ENCODE results near the gene SLC8A2. TPM values are rescaled to one million over a fixed set of nuclear protein-coding genes. Genes with fewer than 3 reads are reported as not detected.
"Not testable (repeated sequence)": the region's sequence is repeated elsewhere in the genome, so short reads cannot be mapped to it uniquely, and the experiment has no call there.

The SLC8A2 gene
- total RNA-seq, 4 donors from 2014 or later, result 6.2 to 18.7 (median 10.4) TPM

DNA sequence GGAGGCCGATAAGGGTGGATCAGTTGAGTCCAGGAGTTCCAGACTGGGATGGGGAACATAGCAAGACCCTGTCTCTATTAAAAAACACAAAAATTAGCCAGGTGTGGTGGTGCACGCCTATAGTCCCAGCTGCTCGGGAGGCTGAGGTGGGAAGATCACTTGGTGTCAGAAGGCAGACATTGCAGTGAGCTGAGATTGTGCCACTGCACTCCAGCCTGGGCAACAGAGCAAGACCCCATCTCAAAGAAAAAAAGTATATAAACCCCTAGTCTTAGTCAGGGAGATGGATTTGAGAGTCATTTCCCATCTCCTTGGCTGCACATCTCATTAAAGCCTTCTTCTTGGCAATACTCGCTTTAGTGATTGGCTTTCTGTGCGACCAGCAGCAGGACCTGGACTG is 87.8 kb downstream of the SLC8A2 start:
- H3K36me3 ChIP-seq, result peaks cover 26 to 38% (median 36%) of the 10 kb centered on the region in 4 donors
- H3K27ac ChIP-seq (replicated peaks in 1 of 4); H3K4me3 ChIP-seq; H3K9me3 ChIP-seq; H3K27me3 ChIP-seq; H3K4me1 ChIP-seq; DNase-seq (ENCODE audit: extremely low spot score); intact Hi-C loops (cut with DNase I): not testable (repeated sequence)
- WGBS, result 88% methylated on average over 5 of the region's 5 CpGs
- peak in 1 of 2 donors; percentile 3 for TF ChIP-seq POLR2AphosphoS5 (IDR thresholded peaks at IDR 0.05)

GRCh38 chr19:47381653-47382279 is 89.9 kb downstream of the SLC8A2 start:
- 76% methylated on average over 11 of the region's 11 CpGs for WGBS
- Histone ChIP-seq H3K27me3 (no peaks in the 10 kb centered on the region), H3K27ac (replicated peaks in 1 of 4) (no peak overlapping the region), H3K9me3 (no peaks in the 10 kb centered on the region), H3K4me3 (no peak overlapping the region), H3K36me3 (peaks cover 43 to 58% (median 55%) of the 10 kb centered on the region in 4 donors), H3K4me1 (no peaks in the 10 kb centered on the region)
- TF ChIP-seq CTCF (IDR thresholded peaks at IDR 0.05) (no peak), EP300 (IDR thresholded peaks at IDR 0.05) (no peak), POLR2A (IDR thresholded peaks at IDR 0.05; ENCODE audit: low read depth) (no peak), POLR2AphosphoS5 (IDR thresholded peaks at IDR 0.05) (no peak)
- no peak for DNase-seq (ENCODE audit: extremely low spot score)
- intact Hi-C loops (cut with DNase I), result no loop called here

DNA sequence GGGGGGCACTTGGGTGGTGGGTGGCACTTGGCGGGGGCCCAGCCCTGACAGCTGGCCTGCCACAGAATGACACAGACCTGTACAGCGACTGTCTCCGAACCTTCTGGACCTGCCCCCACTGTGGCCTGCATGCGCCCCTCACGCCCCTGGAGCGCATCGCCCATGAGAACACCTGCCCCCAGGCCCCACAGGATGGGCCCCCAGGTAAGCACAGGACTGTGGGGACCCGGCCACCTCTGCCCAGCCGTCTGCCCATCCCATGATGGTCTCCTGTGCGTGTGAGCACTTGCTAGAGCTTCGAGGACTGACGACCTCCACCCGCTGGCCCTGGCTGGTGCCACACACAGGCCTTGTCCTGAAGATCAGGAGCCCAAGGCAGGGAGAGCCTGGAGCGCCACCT is 90.6 kb downstream of the SLC8A2 start:
- TF ChIP-seq EP300 (IDR thresholded peaks at IDR 0.05) (no peak), POLR2AphosphoS5 (IDR thresholded peaks at IDR 0.05) (no peak), CTCF (IDR thresholded peaks at IDR 0.05) (no peak), POLR2A (IDR thresholded peaks at IDR 0.05; ENCODE audit: low read depth) (no peak)
- Histone ChIP-seq H3K4me3 (no peak overlapping the region), H3K9me3 (no peaks in the 10 kb centered on the region), H3K4me1 (no peaks in the 10 kb centered on the region), H3K27ac (replicated peaks in 1 of 4) (no peak overlapping the region), H3K36me3 (peaks cover 49 to 64% (median 61%) of the 10 kb centered on the region in 4 donors), H3K27me3 (no peaks in the 10 kb centered on the region)
- DNase-seq (ENCODE audit: extremely low spot score), result no peak
- intact Hi-C loops (cut with DNase I), result no loop called here
- 95% methylated on average over 11 of the region's 14 CpGs for WGBS

DNA sequence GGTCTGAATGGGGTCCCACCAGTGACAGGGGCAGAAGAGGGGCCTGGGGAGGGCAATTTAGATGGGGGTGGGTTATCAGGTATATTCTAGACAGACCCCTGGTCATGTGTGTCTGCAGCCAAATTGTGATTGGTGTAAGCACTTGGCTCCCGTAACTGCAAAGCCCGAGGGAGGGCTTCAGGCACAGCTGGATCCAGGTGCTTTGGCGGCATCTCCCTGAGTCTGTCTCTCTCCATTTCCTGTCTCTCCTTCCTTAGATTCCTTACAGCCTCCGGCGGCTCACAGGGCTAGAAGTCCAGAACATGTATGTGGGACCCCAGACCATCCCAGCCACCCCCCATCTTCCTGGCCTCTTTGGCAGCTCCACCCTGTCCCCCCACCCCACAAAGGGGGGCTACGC is 91.1 kb downstream of the SLC8A2 start:
- no peaks in the 10 kb centered on the region for H3K9me3 ChIP-seq
- WGBS, result 86% methylated on average over 5 of the region's 6 CpGs
- TF ChIP-seq POLR2A (IDR thresholded peaks at IDR 0.05; ENCODE audit: low read depth) (no peak), POLR2AphosphoS5 (IDR thresholded peaks at IDR 0.05) (no peak), EP300 (IDR thresholded peaks at IDR 0.05) (no peak), CTCF (IDR thresholded peaks at IDR 0.05) (no peak)
- H3K4me1 ChIP-seq, result no peaks in the 10 kb centered on the region
- peaks cover 55 to 70% (median 67%) of the 10 kb centered on the region in 4 donors for H3K36me3 ChIP-seq
- no peak overlapping the region for H3K4me3 ChIP-seq
- no peak for DNase-seq (ENCODE audit: extremely low spot score)
- no peaks in the 10 kb centered on the region for H3K27me3 ChIP-seq
- intact Hi-C loops (cut with DNase I), result no loop called here
- H3K27ac ChIP-seq (replicated peaks in 1 of 4), result no peak overlapping the region

DNA sequence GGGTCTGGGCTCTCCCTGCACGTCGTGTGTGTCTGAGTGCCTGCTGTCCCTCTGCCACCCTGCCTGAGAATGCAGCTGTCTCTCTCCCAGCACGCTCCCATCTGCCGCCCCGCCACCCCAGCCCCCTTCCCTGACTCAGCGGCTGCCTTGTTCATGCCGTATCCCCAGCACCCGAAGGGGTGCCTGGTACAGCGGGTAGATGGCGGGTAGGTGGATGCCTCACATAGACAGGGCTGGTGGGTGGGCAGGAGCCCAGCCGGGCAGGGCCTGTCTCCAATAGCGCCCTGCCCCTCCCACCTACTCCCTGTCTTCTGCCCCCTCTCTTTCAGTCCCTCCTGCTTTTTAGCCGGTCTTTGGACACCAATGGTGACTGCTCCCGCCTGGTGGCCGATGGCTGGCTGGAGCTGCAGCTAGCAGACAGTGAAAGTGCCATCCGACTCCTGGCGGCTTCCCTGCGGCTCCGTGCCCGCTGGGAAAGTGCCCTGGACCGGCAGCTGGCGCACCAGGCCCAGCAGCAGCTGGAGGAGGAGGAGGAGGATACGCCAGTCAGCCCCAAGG is 92.2 kb downstream of the SLC8A2 start:
- peaks cover 66 to 81% (median 78%) of the 10 kb centered on the region in 4 donors for H3K36me3 ChIP-seq
- no peaks in the 10 kb centered on the region for H3K27me3 ChIP-seq
- no peak overlapping the region for H3K4me3 ChIP-seq
- no peak overlapping the region for H3K27ac ChIP-seq (replicated peaks in 1 of 4)
- intact Hi-C loops (cut with DNase I), result no loop called here
- no peak for TF ChIP-seq CTCF (IDR thresholded peaks at IDR 0.05)
- no peak for TF ChIP-seq POLR2AphosphoS5 (IDR thresholded peaks at IDR 0.05)
- TF ChIP-seq EP300 (IDR thresholded peaks at IDR 0.05), result no peak
- no peak for TF ChIP-seq POLR2A (IDR thresholded peaks at IDR 0.05; ENCODE audit: low read depth)
- WGBS, result 93% methylated on average over 20 of the region's 23 CpGs
- H3K9me3 ChIP-seq, result no peaks in the 10 kb centered on the region
- no peak for DNase-seq (ENCODE audit: extremely low spot score)
- no peaks in the 10 kb centered on the region for H3K4me1 ChIP-seq
